Hippocampal formation (tissue), 2 donors: ENCODE data around the gene SYS1.

Experiments
- DNase-seq, 2 donors: peaks; one replicate each; lab custom pipeline; 2025; lab: John Stamatoyannopoulos, UW

Gene SYS1

DNA sequence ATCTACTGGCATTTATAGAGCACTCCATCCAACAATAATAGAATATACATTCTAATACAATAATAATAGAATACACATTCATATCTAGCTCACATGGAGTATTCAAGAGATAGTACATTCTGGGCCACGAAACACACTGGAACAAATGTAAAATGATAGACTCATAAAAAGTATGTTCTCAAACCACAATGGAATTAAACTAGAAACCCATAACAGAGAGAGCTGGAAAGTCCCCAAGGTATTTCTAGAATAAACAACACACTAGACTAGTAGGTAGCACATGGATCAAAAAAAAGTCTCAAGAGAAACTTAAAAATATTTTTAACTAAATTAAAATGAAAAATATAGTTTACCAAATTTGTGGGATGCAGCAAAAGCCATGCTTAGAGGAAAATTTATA is 24.3 kb downstream of the SYS1 start:
- no peak for DNase-seq

DNA sequence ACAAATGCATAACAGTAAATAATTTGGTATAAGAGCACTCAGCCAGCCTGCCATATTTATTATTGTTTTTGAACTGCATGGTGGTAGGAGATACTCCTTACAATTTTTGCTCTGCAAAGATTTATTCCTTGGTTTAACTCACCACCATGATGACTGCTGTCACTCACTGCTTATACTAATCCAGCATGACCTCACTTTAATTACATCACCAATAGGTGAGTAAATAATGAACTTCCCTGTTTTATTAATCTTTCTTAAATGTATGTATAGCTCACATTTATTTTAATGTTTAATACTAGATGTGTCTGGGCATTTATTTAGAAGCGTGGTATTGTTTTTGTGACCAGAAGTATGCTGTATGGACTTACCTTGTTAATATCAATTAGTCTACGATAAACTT is 28.0 kb downstream of the SYS1 start:
- no peak for DNase-seq

DNA sequence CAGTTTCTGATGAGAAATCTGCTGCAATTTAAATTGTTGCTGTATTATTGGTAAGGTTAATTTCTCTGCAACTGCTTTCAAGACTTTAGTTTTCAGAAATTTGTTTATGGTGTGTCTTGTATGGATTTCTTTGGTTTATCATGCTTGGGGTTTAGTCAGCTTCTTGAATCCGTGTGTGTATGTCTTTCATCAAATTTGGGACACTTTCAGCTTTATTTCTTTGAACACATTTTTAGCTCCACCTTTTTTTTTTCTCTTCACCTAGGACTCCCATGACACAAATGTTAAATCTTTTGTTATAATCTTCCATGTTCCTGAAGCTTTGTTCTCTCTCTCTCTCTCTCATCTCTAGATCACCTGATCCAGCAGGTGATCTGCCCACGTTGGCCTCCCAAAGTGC is 28.6 kb downstream of the SYS1 start:
- no peak for DNase-seq

DNA sequence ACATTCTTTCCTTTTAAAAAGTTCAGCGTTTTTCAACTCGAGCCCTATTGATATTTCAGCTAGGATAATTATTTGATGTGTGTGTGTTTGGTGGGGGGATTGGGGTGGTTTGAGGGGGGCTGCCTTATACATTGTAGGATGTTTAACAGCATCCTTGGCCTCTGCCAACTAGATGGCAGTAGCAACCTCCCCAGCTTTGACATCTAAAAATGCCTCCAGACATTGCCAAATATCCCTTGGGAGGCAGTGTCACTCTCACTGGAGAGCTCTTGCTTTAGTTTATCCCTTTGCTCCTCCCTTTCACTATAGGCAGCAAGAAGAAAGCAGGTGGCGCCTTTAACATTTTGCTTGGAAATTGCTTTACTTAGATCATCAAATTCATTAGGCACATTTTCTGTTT is 29.8 kb downstream of the SYS1 start:
- peak; percentile 38 to 43 for DNase-seq

DNA sequence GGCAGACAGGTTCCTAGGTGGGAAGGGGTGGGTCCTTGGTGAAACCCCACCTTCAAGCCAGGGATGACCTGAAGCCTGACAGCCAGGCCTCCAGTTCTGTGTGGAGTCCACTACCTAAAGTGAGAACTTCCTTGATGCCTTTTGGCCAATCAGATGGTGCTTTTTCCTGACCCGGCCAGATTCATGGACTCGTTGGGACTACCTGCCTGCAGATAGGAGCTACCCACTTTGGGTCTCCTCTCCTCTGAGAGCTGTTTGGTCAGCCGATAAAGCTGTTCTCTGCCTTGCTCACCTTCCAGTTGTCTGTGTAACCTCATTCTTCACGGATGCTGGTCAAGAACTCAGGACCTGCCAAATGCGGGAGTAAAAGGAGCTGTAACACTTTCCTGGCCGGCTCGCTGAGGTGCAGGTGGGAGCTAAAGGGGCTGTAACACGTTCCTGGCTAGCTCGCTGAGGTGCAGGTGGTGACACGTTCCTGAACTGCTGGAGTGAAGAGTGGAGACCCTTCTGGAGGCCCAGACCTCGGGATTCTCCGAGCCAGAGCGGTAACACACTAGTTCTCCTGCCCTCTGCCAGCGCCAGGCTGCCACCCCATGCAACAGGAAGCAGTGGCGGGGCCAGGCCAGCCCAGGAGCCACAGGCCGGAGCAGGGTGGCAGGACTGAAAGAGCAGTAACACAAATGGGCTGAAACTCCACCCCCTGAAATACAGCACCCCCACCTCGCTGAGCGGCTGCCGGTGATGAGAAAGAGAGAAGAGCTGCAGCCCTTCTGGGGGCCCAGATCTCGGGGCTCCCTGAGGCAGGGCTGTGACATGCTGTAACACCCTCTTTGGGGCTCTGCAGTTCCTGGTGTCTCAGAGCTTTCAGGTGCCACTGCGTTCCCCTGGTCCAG is 31.5 kb downstream of the SYS1 start:
- DNase-seq = no peak

DNA sequence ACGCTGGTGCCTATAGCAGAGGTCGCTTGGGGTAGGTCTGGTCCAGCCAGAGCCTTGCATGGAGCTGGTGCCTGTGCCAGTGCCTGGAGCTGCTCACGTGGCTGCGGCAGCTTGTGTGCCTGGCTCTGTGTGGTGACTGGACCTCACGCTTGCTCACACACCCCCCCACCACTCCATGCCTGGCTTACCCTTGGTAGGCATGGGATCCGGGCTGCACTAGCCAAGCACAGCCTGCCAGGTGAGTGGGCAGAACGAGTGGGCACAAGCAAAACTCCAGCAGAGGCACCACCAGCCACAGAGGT is 32.1 kb downstream of the SYS1 start:
- no peak for DNase-seq

DNA sequence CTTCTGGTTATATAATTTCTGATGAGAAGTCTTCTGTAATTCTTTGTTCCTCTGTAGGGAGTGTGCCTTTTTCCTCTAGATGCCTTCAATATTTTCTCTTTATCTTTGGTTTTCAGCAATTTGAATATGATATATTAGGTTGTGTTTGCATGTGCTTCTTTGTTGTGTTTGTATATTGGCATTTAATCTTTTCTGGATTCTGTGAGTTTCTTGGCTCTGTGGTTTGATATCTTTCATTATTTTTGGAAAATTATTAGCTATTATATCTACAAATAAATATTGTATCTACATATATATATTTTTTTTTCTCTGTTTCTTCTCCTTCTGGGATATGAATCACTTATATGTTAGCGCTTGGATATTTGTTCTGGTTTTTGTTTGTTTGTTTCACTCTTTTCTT is 36.1 kb downstream of the SYS1 start:
- no peak for DNase-seq

DNA sequence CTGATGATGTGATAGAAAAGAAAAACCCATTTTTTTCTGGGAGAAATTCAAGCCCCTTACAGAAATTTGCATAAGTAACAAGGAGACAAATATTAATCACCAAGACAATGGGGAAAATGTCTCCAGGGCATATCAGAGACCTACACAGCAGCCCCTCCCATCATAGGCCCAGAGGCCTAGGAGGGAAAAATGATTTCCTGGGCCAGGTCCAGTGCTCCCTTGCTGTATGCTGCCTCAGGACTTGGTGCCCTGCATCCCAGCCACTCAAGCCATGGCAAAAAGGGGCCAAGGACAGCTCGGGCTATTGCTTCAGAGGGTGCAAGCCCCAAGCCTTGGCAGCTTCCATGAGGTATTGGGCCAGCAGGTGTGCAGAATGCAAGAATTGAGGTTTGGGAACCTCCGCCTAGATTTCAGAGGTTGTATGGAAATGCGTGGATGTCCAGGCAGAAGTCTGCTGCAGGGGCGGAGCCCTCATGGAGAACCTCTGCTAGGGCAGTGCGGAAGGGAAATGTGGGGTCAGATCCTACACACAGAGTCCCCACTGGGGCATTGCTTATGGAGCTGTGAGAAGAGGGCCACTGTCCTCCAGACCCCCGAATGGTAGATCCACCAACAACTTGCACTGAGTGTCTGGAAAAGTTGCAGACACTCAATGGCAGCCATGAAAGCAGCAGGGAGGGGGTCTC is 37.5 kb downstream of the SYS1 start:
- no peak for DNase-seq

DNA sequence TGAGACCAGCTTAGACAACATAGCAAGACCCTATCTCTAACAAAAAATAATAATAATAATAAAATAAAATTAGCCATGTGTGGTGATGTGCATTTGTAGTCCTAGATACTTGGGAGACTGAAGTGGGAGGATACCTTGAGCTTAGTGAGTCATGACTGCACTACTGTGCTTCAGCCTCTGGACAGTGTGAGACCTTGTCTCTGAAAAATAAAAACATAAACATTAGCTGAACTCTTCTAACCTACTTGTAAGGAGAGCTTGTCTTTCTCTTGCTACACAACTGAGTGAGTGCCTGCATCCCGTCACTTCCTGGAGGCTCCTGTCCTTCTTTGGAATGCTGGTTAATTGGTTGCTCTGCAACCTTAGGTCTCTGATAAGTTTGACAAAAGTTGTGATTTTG is 40.0 kb downstream of the SYS1 start:
- no peak for DNase-seq

DNA sequence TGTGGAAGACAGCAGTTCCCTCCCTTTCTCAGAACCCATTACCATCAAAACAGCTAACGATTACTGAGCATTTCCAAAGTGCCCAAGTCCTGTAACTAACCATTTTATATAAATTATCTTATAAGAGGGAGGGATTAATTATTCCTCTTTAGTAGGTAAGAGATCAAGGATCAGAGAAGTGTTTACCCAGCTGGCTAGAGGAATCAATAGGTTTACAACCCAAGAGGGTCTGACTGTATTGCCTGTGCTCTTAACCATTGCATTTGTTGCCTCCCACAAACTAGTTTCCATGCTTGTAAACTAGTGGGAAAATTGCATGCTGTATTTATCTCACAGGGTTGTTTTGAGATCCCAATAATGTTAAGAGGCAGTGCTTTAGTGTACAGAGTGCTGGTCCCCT is 41.5 kb downstream of the SYS1 start:
- DNase-seq = no peak

DNA sequence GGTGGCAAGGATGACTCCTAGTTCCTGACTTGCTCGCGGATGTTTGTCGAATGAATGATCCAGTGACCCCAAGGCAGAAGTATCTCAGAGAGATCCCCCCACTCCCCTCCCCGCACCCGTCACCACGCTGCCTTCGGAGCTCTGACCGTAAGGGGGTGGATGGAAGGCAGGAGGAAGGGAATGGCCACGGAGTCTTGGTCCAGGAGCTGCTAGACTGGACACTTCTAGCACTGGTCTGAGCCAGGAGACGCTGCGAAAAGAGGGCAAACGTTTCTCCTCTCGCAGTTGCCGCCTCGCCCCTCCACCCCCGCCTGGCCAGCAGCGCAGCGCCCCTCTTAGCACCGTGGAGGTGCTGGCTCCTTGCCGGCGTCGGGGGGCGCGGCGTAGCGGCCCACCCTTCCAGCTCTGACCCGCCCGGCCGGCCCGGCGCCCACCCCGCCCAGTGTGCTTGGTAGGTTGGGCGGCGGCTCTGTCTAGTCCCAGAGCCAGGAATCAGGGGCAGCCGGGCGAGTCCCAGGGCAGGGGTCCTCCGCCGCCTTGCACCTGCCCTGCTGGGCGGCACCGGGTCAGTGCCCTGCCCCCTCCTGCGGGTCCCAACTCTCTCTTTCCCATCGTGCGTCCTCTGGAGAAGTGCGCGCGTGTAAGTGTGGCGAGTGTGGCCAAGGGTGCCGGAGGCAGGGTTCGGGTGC is 42.8 kb downstream of the SYS1 start:
- DNase-seq = no peak

DNA sequence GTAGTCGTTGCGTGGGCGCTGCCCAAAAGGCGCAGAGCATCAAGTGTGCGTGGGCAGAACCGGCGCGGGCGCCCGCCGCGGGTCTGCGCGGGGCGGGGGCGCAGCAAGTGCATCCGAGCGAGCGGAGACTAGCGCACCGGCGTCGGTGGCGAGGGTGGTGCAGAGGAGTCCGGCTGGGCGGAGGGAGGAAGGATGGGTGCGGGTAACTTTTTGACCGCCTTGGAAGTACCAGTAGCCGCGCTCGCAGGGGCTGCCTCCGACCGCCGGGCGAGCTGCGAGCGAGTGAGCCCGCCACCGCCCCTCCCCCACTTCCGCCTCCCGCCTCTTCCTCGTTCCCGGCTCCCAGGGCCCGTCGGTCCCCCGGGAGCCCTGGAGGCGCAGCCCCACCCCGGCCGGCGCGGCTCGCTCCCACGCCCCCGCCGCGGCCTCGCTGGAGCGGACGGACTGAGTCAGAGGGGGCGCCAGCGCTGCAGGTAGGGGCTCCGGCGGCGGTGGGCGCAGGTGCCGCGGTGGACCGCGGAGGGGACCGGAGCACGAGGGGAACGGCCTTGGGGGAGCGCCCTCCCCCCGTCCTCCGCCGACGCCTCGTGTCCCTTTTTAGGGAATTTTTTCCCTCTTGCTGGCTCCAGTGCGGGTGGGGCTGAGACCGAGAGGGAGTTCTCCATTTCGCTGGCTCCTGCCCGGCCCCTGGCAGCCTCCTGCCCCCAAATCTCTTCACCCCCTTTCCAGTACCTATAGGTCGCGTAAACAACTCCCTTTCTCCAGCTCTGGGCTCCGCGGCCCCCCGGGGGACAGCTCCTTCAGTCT is 43.5 kb downstream of the SYS1 start:
- DNase-seq = peak; percentile 35 to 66

DNA sequence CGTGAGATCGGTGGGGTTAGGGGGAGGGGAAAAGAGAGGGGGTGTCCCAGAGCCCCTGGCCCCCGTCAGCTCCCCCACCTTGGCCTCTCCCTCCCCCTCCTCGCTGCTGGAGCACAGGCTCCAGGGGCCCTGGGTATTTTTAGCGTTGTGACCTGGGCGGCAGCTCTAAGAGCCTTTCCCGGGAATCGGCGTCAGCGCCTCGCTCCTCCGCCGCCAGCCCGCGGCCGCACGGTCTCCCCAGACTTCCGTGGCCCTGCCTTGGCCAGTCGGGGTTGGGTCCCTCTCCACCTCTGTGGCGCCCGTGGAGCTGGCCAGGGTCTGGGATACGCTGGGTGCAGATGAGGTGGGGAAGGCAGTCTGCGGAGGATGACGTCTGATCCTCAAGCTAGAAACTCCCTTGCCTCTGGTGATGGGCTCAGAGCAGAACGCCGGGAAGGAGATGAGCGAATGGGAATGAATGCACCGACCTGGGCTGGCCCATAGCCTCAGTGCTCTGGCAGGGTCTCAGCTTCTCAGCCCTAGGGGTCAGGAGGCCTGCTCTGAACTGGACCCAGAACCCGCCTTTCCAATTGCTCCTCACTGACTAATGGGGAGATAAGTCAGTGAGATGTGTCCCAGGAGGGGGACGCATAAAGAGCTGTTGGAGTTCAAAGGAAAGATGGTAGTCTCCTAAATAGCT is 44.2 kb downstream of the SYS1 start:
- DNase-seq = peak; percentile 46 to 58

DNA sequence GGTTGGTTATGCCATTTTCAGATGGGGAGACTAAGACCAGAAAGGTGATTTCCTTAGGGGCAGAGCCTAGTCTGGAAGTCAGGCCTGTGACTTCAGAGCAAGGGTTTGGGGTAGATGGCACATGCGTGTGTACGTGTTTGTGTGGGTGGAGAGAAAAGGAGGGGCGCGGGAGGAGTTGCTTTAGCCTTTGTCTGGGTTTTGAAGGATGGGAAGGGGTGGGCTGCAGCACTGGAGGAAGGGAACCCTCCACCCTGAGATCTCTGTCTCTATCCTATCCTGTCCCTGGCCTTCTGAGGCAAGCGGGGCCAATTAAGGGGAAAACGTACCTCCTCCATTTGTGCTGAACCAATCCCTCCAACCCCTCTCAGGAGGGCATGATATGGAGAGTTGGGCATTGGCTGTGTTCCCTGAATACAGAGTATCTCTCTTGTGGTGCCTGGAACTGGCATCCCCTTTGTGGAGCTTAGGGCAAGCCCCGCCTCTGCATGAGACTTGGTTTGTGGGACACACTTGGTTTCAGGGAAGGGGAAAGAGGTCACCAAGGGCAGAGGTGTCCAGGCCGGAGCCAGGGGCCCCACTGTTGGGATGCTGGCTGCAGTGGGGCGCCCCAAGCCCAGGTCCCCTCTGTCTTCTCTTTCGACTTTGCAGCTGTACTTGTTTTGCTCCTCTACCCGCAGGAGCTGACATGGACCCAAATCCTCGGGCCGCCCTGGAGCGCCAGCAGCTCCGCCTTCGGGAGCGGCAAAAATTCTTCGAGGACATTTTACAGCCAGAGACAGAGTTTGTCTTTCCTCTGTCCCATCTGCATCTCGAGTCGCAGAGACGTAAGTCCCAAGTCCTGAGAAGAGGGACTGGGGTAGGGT is 45.1 kb downstream of the SYS1 start, which contains the start of gene DBNDD2:
TSS of gene DBNDD2 (plus strand) at position 507 of the 863 bp plus-strand sequence. CDS start at position 686, 179 bp downstream.
- peak; percentile 86 to 94 for DNase-seq

DNA sequence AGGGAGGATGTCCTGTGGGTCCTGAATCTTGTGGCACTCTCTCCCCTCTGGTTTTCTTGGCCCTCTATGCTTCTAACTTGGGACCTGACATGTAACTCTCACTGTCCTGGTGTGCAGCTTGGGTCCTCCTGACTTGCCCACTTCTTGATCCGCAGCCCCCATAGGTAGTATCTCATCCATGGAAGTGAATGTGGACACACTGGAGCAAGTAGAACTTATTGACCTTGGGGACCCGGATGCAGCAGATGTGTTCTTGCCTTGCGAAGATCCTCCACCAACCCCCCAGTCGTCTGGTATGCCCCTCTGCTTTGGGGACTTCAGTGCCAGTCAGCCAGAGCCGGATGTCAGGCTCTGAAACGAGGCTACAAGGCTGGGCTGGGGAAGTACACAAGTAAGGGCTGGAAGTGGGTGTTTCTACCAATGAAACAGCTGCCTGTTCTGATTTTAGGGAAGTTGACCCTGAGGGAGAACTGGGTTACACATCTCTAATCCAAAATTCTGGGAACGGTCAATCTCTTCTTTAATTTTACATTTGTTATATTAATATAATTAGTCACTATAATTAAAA is 45.8 kb downstream of the SYS1 start:
- DNase-seq = peak; percentile 31 to 39

DNA sequence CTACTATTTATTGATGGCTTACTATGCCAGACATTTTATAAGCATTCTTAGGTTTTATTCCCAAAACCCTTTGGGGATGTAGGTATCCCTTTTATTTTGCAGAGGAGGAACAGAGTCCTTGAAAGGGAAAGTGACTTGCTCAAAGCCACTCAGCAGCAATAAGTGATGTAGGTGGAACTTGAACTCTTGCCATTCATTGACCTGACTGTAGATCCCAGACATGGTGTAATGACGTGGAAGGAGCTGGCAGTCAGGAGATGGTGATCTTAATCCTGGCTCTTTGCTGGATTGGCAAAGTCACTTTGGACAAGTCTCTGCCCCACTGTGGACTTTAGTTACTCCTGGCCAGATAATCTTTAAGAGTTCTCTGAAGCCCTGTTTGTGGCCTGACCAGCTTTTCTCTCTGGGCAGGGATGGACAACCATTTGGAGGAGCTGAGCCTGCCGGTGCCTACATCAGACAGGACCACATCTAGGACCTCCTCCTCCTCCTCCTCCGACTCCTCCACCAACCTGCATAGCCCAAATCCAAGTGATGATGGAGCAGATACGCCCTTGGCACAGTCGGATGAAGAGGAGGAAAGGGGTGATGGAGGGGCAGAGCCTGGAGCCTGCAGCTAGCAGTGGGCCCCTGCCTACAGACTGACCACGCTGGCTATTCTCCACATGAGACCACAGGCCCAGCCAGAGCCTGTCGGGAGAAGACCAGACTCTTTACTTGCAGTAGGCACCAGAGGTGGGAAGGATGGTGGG is 46.7 kb downstream of the SYS1 start:
- no peak for DNase-seq

DNA sequence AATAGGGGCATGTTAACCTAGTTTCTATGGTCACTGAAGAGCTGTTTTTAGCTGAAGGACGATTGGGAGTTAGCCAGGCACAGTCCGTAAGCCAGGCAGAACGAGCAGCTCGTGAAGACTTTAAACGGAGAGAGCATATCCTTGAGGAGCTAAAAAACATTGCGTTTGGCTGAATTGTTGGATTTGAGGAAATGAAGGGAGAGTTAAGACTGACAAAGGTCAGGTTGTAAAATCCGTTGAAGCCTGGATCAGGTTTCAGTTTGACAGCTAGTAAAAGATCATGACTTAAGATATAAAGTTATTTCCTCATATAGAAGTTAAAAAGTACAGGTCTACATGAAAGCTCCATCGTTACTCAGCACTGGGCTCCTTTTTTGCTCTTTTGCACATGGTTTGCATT is 47.9 kb downstream of the SYS1 start:
- no peak for DNase-seq

DNA sequence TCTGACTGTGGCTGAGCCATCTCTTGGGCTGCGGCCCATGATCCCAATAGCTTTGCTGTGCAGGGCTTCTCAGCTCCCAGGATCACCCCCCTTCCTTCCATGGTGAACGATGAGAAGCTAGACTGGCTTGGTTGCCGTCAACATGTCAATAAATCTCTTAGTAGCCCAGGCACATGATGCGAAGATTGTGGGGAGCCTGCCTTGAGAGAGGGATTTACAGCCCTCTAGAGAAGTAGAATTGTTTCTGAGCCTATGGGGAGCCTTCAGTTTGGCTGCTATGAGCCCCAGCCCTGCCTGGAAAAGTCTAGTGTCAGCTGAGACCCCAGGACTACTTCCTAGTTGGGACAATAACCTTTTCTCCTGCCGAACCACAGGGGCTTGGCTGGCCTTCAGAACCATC is 49.7 kb downstream of the SYS1 start:
- DNase-seq = no peak

DNA sequence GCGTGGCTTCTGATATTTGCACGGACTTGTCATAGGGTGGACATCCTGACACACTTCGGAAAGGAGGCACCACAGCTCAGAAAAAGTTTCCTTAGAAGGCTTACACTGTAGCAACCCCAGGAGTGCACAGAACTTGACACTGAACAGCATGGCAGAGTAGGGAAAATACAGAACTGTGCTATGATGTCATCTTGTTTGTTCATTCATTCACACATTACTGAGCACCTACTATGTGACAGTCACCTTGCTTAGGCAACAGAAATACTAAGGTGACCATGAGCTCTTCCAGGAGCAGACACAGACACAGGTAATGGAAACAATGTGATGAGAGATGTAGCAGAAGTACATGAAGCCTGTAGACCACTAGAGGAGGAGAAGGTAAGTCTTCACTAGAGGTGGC is 50.5 kb downstream of the SYS1 start:
- no peak for DNase-seq
